Activated T-helper 2 cell treated with anti-CD3 and anti-CD28 coated beads, Interferon-gamma antibody, Interleukin-2, Interleukin-4, amounts not matched to agents 10 μg/mL and 5 μg/mL and 100 μg/mL, durations not matched to agents 14 hours and 24 hours and 36 hours (primary cell): ENCODE measurements around the gene SMARCD2. TPM values are rescaled to one million over a fixed set of nuclear protein-coding genes. Genes with fewer than 3 reads are reported as not detected.
A peak's percentile ranks its signal among the peaks of the same experiment; 100 is the strongest.
"Not testable (repeated sequence)": the region's sequence is repeated elsewhere in the genome, so short reads cannot be mapped to it uniquely, and the experiment has no call there.

ENCODE experiments used
- DNase-seq: peaks from one replicate; pipeline ENCODE4 v3.0.0; 2021; ENCODE audit warnings: low spot score
- H3K27ac Mint-ChIP-seq: one replicate; pipeline ENCODE4 v1.8.0; 2021; ENCODE audit warnings: mixed read lengths
- H3K27me3 Mint-ChIP-seq: one replicate; pipeline ENCODE4 v1.8.0; 2021; ENCODE audit warnings: low read depth, mixed read lengths
- H3K36me3 Mint-ChIP-seq: one replicate; pipeline ENCODE4 v1.8.0; 2021; ENCODE audit warnings: low read depth, mixed read lengths
- H3K4me1 Mint-ChIP-seq: one replicate; pipeline ENCODE4 v1.8.0; 2021; ENCODE audit warnings: low read depth, mixed read lengths
- H3K4me3 Mint-ChIP-seq: one replicate; pipeline ENCODE4 v1.8.0; 2021; ENCODE audit warnings: low read depth, mild to moderate bottlenecking, moderate library complexity, mixed read lengths
- H3K9me3 Mint-ChIP-seq: one replicate; pipeline ENCODE4 v1.8.0; 2021; ENCODE audit warnings: mixed read lengths
- intact Hi-C: fragments of 100-400 bp; cut with micrococcal nuclease; formaldehyde crosslinking; loops from one replicate; pipeline ENCODE4 v1.15.1; 2023
- total RNA-seq: library from RNA; stranded (reverse); gene quantifications from 2 replicates; pipeline ENCODE4 v1.2.3, GENCODE V29; 2022

SMARCD2 gene
- total RNA-seq, 1 donor from 2014 or later: 129 TPM

DNA sequence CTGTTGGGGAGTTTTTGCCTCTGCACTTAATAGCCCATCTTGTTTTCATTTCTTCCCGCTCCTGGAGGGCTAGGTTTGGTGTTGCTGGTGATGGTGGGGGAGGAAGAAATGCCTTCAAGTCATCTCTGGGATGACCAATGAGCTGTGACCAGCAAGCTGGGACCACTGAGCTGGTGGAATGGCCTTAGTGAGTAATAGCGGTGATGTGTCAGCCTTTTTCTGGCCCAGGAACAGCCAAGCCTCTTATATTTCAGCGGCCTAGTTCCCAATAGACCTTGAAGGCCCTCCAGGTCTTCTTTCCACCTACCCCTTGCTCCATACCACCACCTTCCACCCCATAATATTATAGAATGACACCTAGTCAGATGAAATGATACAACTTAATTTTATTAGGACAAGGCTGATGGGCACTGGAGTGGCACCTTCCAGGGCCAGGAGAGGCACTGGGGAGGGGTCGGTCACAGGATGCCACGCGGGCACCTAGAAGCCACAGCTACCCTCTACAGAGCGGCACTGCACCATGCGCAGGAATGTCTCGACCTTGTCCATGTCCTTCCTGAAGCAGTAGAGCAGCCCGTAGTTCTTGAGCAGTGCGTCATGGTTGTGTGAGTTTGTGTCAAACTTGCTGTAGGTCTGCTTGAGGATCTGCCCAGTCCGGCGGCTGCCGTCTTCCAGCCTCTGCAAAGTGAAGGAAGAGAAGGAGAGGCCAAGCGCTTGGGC is 29.3 kb upstream of the SMARCD2 start:
- H3K27ac Mint-ChIP-seq, H3K36me3 Mint-ChIP-seq, H3K9me3 Mint-ChIP-seq, H3K27me3 Mint-ChIP-seq, H3K4me3 Mint-ChIP-seq, intact Hi-C loops, DNase-seq, H3K4me1 Mint-ChIP-seq: not testable (repeated sequence)

DNA sequence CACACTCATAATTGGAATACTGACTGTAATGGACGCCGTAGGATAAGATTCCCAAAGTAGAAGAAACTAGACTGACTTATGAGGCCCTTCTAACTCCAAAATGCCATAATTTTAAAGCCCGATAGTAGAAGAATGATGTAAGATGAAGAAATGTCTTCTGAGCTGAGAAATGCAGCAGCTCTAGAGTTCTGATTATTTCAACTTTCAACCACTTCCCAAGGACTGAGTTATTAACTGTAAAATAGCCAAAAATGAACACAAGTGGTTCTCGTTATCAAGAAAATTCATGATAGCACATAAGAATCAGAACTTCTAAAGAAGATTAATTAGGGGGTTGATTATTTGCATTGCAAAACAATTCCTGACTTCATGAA is 27.8 kb upstream of the SMARCD2 start:
- H3K27me3 Mint-ChIP-seq, H3K4me3 Mint-ChIP-seq, DNase-seq, H3K4me1 Mint-ChIP-seq, H3K27ac Mint-ChIP-seq, H3K9me3 Mint-ChIP-seq, intact Hi-C loops, H3K36me3 Mint-ChIP-seq: not testable (repeated sequence)

GRCh38 chr17:63869491-63870291 is 27.2 kb upstream of the SMARCD2 start:
- intact Hi-C loops, H3K4me3 Mint-ChIP-seq, H3K4me1 Mint-ChIP-seq, H3K36me3 Mint-ChIP-seq, DNase-seq, H3K9me3 Mint-ChIP-seq, H3K27me3 Mint-ChIP-seq, H3K27ac Mint-ChIP-seq: not testable (repeated sequence)

DNA sequence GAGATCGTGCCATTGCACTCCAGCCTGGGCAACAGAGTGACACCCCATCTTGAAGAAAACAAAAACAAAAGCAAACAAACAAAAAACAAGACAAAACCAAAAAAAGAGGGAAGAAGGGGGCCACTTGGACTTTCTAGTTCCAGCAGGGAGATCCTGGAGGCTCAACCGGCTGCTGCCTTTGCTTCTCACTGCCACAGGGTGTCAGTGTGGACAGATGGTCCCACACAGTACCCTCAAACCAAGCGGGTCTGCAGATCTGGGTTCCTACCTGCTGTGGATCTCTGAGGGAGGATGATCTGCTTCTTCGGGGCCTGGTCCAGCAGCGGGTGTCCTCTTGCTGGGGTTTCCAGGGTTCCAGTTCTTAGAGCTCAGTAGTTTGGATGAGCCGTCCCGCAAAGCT is 24.1 kb upstream of the SMARCD2 start:
- H3K9me3 Mint-ChIP-seq, H3K4me1 Mint-ChIP-seq, H3K27ac Mint-ChIP-seq, DNase-seq, intact Hi-C loops, H3K4me3 Mint-ChIP-seq, H3K36me3 Mint-ChIP-seq, H3K27me3 Mint-ChIP-seq: not testable (repeated sequence)

DNA sequence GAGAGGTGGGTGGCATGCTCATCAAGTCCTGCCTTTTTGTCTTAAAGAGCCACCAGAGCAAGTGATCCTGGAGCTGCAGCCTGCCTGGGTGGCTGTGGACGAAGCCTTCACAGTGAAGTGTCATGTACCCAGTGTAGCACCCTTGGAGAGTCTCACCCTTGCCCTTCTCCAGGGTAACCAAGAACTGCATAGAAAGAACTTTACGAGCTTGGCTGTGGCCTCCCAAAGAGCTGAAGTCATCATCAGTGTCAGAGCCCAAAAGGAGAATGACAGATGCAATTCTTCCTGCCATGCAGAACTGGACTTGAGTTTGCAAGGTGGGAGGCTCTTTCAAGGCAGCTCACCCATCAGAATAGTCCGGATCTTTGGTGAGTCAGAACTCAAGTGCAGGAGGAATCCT is 16.8 kb upstream of the SMARCD2 start:
- intact Hi-C loops: no loop called here
- H3K36me3 Mint-ChIP-seq: no peaks in the 10 kb centered on the region
- DNase-seq: no peak
- no peaks in the 10 kb centered on the region for H3K9me3 Mint-ChIP-seq
- no peaks in the 10 kb centered on the region for H3K4me1 Mint-ChIP-seq
- H3K4me3 Mint-ChIP-seq: no peak overlapping the region
- peaks cover 8% of the 10 kb centered on the region for H3K27me3 Mint-ChIP-seq
- H3K27ac Mint-ChIP-seq: no peak overlapping the region

- H3K27ac Mint-ChIP-seq, intact Hi-C loops, H3K36me3 Mint-ChIP-seq, H3K4me3 Mint-ChIP-seq, H3K9me3 Mint-ChIP-seq, DNase-seq, H3K4me1 Mint-ChIP-seq: not testable (repeated sequence)
- H3K27me3 Mint-ChIP-seq: peaks cover 18% of the 10 kb centered on the region
Measured at GRCh38 chr17:63856425-63856824, 13.9 kb upstream of the SMARCD2 start.

DNA sequence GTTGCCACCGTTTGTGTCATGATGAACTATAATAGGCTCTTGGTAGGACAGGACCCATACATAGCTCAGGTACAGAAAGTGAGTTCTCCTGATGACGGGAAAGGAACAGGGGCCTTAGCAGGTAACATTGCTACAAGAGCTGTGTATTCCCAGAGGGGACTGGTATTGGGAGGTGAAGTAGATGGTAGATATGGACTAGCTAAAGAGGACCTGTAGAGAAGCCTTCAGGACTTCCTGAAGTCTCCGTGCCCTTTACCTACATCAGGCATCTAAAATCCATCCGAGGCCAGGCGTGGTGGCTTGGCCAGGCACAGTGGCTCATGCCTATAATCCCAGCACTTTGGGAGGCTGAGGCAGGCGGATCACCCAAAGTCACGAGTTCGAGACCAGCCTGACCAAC is 12.7 kb upstream of the SMARCD2 start:
- Mint-ChIP-seq H3K27me3 (peaks cover 21% of the 10 kb centered on the region), H3K4me1 (no peaks in the 10 kb centered on the region), H3K27ac (no peak overlapping the region), H3K36me3 (no peaks in the 10 kb centered on the region), H3K4me3 (no peak overlapping the region), H3K9me3 (no peaks in the 10 kb centered on the region)
- DNase-seq: no peak
- intact Hi-C loops: no loop called here

GRCh38 chr17:63854709-63855108 is 12.2 kb upstream of the SMARCD2 start:
- H3K36me3 Mint-ChIP-seq: no peaks in the 10 kb centered on the region
- intact Hi-C loops: no loop called here
- peaks cover 20% of the 10 kb centered on the region for H3K27me3 Mint-ChIP-seq
- no peak for DNase-seq
- no peak overlapping the region for H3K27ac Mint-ChIP-seq
- no peaks in the 10 kb centered on the region for H3K9me3 Mint-ChIP-seq
- no peak overlapping the region for H3K4me3 Mint-ChIP-seq
- H3K4me1 Mint-ChIP-seq: no peaks in the 10 kb centered on the region

- intact Hi-C loops: no loop called here
- no peak overlapping the region for H3K27ac Mint-ChIP-seq
Measured at GRCh38 chr17:63853260-63853659, 10.8 kb upstream of the SMARCD2 start.

GRCh38 chr17:63850401-63850800 is 7.9 kb upstream of the SMARCD2 start:
- peaks cover 12% of the 10 kb centered on the region for H3K9me3 Mint-ChIP-seq
- intact Hi-C loops: no loop called here
- peaks cover 17% of the 10 kb centered on the region for H3K27me3 Mint-ChIP-seq
- peaks cover 8% of the 10 kb centered on the region for H3K4me1 Mint-ChIP-seq
- H3K27ac Mint-ChIP-seq: no peak overlapping the region
- peaks cover 6% of the 10 kb centered on the region for H3K36me3 Mint-ChIP-seq
- no peak overlapping the region for H3K4me3 Mint-ChIP-seq
- DNase-seq: no peak

More at GRCh38 chr17:63853260-63853659, 10.8 kb upstream of the SMARCD2 start:
- Mint-ChIP-seq H3K27me3 (peaks cover 20% of the 10 kb centered on the region), H3K9me3 (peaks cover 7% of the 10 kb centered on the region), H3K36me3 (peaks cover under 1% of the 10 kb centered on the region), H3K4me1 (peaks cover 5% of the 10 kb centered on the region), H3K4me3 (no peak overlapping the region)
- no peak for DNase-seq

GRCh38 chr17:63848834-63849689 is 6.6 kb upstream of the SMARCD2 start:
- peaks cover 17% of the 10 kb centered on the region for H3K27me3 Mint-ChIP-seq
- H3K36me3 Mint-ChIP-seq: peaks cover 6% of the 10 kb centered on the region
- H3K4me3 Mint-ChIP-seq: peak overlapping the region; percentile 78
- peak overlapping the region; percentile 96 for H3K27ac Mint-ChIP-seq
- H3K9me3 Mint-ChIP-seq: peaks cover 12% of the 10 kb centered on the region
- peak; percentile 93 for DNase-seq
- peaks cover 14% of the 10 kb centered on the region for H3K4me1 Mint-ChIP-seq
- intact Hi-C loops: loop anchor here (10.0 kb wide), 2 partner anchors 146 to 296 kb away; partner anchors contain the start of gene PRR29

DNA sequence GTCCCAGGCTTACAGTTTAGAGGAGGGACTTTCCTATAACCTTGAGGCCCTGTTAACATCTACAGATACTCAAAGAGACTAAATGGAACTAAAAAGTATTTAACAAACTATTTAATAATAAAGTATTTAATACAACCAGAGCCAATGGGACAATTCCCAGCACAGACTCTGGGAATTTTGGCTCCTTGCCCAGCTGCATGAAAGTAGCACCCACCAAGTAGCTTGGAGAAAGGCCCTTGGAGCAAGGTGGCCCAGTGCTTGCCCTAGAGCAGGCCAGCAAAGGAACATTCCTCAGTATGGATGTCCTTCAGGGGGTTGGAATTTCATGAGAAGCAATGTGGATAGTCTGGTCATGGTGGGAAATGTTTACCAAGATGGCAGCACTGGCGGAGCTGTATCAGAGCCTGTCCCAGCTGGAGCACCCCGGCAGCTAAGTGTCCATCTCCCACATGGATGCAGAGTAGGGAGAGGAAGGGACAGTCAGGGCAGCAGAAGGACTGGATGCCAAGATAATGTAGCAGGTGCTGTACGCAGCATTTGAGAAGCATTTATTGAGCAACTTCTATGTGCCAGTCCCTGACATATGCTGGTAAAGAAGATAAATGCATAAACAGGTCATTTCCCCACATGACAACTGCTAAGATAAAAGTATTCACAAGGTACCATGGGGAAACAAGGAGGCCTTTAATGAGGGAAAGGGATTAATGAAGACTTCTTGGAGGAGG is 5.2 kb upstream of the SMARCD2 start:
- Mint-ChIP-seq H3K36me3 (peaks cover 6% of the 10 kb centered on the region), H3K27ac (peak overlapping the region; percentile 43), H3K9me3 (peaks cover 12% of the 10 kb centered on the region), H3K4me3 (peak overlapping the region; percentile 27), H3K4me1 (peaks cover 16% of the 10 kb centered on the region), H3K27me3 (peaks cover 14% of the 10 kb centered on the region)
- no peak for DNase-seq
- intact Hi-C loops: loop anchor here (10.0 kb wide), 2 partner anchors 147 to 297 kb away; partner anchors contain the start of gene PRR29
